ENCODE results near the gene PGM2. TPM values are rescaled to one million over a fixed set of nuclear protein-coding genes. Genes with fewer than 3 reads are reported as not detected.
A peak's percentile ranks its signal among the peaks of the same experiment; 100 is the strongest.
"Not testable (repeated sequence)": the region's sequence is repeated elsewhere in the genome, so short reads cannot be mapped to it uniquely, and the experiment has no call there.

PGM2 gene
- 10 to 100 TPM; 40.2 to 41.5 TPM for total RNA-seq

DNA sequence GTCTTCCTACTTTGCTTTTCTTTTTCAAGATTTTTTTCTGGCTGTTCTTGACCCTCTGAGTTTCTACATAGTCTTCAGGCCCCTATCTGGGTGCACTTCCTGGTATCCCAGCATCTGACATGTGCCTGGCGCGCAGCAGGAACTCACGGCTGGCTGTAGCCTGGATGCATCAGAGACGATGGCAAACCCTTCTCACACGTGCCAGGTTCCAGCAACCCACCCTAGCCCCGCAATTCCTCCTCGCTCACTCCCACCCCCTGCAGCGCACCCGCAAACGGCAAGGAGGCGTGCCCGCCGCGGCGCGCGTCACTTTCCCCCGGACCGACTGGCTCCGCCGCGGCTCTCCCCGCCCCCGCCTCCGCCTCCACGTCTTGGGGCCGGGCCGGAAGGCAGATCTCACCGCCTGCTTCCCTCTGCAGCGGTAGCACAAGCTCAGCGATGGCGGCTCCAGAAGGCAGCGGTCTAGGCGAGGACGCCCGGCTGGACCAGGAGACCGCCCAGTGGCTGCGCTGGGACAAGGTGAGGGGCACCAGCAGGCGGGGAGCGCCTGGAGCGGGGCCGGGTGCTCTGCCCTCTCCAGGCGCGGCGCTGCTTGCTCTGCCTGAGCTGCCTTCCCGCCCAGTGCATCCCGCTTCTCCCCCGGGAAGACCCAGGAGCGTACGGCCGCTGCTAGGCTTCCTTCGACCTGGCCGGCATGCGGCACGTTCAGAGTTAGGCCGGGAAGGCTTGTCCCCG, at the start of gene PGM2:
Gene PGM2, plus strand, starts transcription at position 392 of the 735 bp plus-strand sequence. Its CDS starts 47 bp downstream, at position 439.
- Mint-ChIP-seq H3K27ac (peak within 1 kb of the TSS; percentile 95), H3K4me3 (peak within 1 kb of the TSS; percentile 88 to 94), H3K36me3 (ENCODE audit: insufficient read depth in 2 of 2) (peaks cover 11 to 24% of the 10 kb centered on the region in 2 donors), H3K4me1 (ENCODE audit: low read depth) (peaks cover 38% of the 10 kb centered on the region), H3K27me3 (ENCODE audit: low read depth) (no peaks in the 10 kb centered on the region), H3K9me3 (no peaks in the 10 kb centered on the region)
- DNase-seq: peak; percentile 94
- ATAC-seq (replicated peaks in 1 of 2): peak; percentile 98 to 99

- Mint-ChIP-seq H3K36me3 (ENCODE audit: insufficient read depth in 2 of 2) (peaks cover 6 to 19% of the 10 kb centered on the region in 2 donors), H3K4me1 (ENCODE audit: low read depth) (peaks cover 15% of the 10 kb centered on the region), H3K27ac (peak overlapping the region; percentile 44), H3K4me3 (no peak overlapping the region), H3K27me3 (ENCODE audit: low read depth) (no peaks in the 10 kb centered on the region), H3K9me3 (peaks cover 12 to 14% of the 10 kb centered on the region in 2 donors)
- ATAC-seq (replicated peaks in 1 of 2) (no peak), DNase-seq (no peak)
These were observed 46.6 kb upstream of the PGM2 start for GRCh38 chr4:37779896-37780295.

DNA sequence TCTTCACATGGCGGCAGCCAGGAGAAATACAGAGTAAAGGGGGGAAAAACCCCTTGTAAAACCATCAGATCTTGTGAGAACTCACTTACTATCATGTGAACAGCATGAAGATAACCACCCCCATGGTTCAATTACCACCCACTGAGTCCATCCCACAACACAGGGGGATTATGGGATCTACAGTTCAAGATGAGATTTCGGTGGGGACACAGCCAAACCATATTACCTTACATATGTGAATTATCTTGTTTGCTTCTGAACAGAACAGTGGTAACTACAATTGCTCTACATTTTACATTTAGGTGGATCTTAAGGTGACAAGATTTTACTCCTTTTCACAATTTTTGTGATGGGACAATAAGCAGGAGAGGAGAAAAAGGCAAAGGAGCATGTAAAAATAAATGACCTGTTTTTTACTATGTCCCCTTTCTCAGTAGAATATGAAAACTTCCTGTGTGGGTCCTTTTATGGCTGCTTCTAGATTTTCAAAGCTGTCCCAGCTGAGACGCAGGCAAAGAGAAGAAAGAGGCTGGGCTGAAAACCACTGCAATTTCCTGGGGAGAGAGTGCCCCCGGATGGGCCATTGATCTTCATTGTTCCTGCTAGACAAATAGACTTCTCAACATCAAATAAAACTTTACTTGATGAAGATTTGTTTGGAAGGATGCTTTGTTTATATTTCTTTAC, 45.9 kb upstream of the PGM2 start:
- peak overlapping the region in 1 of 2 donors; percentile 10 for H3K4me3 Mint-ChIP-seq
- DNase-seq (peak in 1 of 2 donors; percentile 25), ATAC-seq (replicated peaks in 1 of 2) (no peak)
- H3K27me3 Mint-ChIP-seq (ENCODE audit: low read depth): no peaks in the 10 kb centered on the region
- H3K9me3 Mint-ChIP-seq: peaks cover 12 to 14% of the 10 kb centered on the region in 2 donors
- peak overlapping the region; percentile 76 for H3K27ac Mint-ChIP-seq
- H3K36me3 Mint-ChIP-seq (ENCODE audit: insufficient read depth in 2 of 2): peaks cover 6 to 19% of the 10 kb centered on the region in 2 donors
- H3K4me1 Mint-ChIP-seq (ENCODE audit: low read depth): peaks cover 15% of the 10 kb centered on the region

DNA sequence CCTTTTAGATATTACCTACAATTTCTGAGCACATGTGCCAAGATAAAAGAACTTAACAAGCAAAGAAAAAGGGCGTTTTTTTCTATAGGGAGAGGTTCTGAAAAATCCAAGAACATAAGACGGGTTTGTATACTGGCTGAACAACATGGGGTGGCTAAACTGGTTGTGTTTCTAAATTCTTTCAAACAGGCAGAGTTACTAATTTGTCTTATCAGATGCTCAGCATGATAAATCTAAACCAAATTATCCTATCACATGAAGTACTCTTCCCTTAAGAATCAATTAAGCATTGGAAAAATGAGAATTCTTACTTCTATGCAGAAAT, 45.4 kb upstream of the PGM2 start:
- ATAC-seq (replicated peaks in 1 of 2) (no peak), DNase-seq (no peak)
- Mint-ChIP-seq H3K27ac (peak overlapping the region; percentile 76), H3K27me3 (ENCODE audit: low read depth) (no peaks in the 10 kb centered on the region), H3K36me3 (ENCODE audit: insufficient read depth in 2 of 2) (peaks cover 6 to 19% of the 10 kb centered on the region in 2 donors), H3K4me1 (ENCODE audit: low read depth) (peaks cover 15% of the 10 kb centered on the region), H3K4me3 (peak overlapping the region in 1 of 2 donors; percentile 10), H3K9me3 (peaks cover 14% of the 10 kb centered on the region in 2 donors)

DNA sequence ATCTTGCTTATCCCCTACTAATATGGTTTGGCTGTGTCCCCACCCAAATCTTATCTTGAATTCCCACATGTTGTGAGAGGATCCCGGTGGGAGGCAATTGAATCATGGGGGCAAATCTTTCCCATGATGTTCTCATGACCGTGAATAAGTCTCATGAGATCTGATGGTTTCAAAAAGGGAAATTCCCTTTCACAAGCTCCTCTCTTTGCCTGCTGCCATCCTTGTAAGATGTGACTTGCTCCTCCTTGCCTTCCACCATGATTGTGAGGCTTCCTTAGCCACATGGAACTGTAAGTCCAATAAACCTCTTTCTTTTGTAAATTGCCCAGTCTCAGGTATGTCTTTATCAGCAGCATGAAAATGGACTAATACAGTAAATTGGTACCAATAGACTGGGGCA, 40.2 kb upstream of the PGM2 start:
- ATAC-seq (replicated peaks in 1 of 2); H3K27me3 Mint-ChIP-seq (ENCODE audit: low read depth); DNase-seq; H3K27ac Mint-ChIP-seq; H3K4me1 Mint-ChIP-seq (ENCODE audit: low read depth); H3K4me3 Mint-ChIP-seq: not testable (repeated sequence)
- Mint-ChIP-seq H3K9me3 (peaks cover 6 to 15% of the 10 kb centered on the region in 2 donors), H3K36me3 (ENCODE audit: insufficient read depth in 2 of 2) (peaks cover 8 to 18% of the 10 kb centered on the region in 2 donors)

GRCh38 chr4:37787883-37788460, 38.5 kb upstream of the PGM2 start:
- DNase-seq; ATAC-seq (replicated peaks in 1 of 2); H3K4me1 Mint-ChIP-seq (ENCODE audit: low read depth); H3K4me3 Mint-ChIP-seq; H3K27me3 Mint-ChIP-seq (ENCODE audit: low read depth); H3K27ac Mint-ChIP-seq: not testable (repeated sequence)
- H3K36me3 Mint-ChIP-seq (ENCODE audit: insufficient read depth in 2 of 2): peaks cover 10 to 18% of the 10 kb centered on the region in 2 donors
- peaks cover 8 to 12% of the 10 kb centered on the region in 2 donors for H3K9me3 Mint-ChIP-seq

DNA sequence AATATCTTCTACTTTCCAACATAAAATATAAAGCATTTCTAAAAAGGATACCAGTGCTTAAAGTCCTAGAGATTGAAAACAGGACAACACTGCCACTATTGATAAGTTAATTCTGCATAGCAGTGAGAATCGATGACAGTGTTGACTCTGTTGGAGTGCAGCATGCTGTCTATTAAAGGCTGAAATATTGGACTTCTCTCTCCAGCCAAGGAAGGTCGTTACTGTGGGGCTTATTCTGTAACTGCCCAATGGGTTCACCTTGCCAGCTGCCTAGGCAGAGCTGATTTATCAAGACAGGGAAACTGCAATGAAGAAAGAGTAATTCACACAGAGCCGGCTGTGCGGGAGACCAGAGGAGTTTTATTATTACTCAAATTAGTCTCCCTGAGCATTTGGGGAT, 37.7 kb upstream of the PGM2 start:
- Mint-ChIP-seq H3K9me3 (peaks cover 8 to 12% of the 10 kb centered on the region in 2 donors), H3K4me3 (no peak overlapping the region), H3K27me3 (ENCODE audit: low read depth) (no peaks in the 10 kb centered on the region), H3K27ac (no peak overlapping the region), H3K36me3 (ENCODE audit: insufficient read depth in 2 of 2) (peaks cover 10 to 18% of the 10 kb centered on the region in 2 donors), H3K4me1 (ENCODE audit: low read depth) (no peaks in the 10 kb centered on the region)
- ATAC-seq (replicated peaks in 1 of 2) (no peak), DNase-seq (no peak)

DNA sequence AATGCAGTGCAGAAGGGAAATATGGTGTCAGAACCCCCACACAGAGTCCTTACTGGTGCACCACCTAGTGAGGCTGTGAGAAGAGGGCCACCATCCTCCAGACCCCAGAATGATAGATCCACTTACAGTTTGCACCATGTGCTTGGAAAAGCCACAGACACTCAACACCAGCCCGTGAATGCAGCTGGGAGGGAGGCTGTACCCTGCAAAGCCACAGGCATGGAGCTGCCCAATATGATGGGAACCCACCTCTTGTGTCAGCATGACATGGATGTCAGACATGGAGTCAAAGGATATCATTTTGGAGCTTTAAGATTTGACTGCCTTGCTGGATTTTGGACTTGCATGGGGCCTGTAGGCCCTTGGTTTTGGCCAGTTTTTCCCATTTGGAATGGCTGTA, 34.2 kb upstream of the PGM2 start:
- Mint-ChIP-seq H3K4me3 (no peak overlapping the region), H3K36me3 (ENCODE audit: insufficient read depth in 2 of 2) (peaks cover 7 to 11% of the 10 kb centered on the region in 2 donors), H3K4me1 (ENCODE audit: low read depth) (no peaks in the 10 kb centered on the region), H3K9me3 (peaks cover 4 to 8% of the 10 kb centered on the region in 2 donors), H3K27me3 (ENCODE audit: low read depth) (no peaks in the 10 kb centered on the region), H3K27ac (no peak overlapping the region)
- ATAC-seq (replicated peaks in 1 of 2) (no peak), DNase-seq (no peak)

- no peaks in the 10 kb centered on the region for H3K27me3 Mint-ChIP-seq (ENCODE audit: low read depth)
- ATAC-seq (replicated peaks in 1 of 2): peak; percentile 57 to 68
- H3K36me3 Mint-ChIP-seq (ENCODE audit: insufficient read depth in 2 of 2): peaks cover 7 to 11% of the 10 kb centered on the region in 2 donors
- no peaks in the 10 kb centered on the region for H3K4me1 Mint-ChIP-seq (ENCODE audit: low read depth)
- peaks cover 4 to 8% of the 10 kb centered on the region in 2 donors for H3K9me3 Mint-ChIP-seq
- DNase-seq: peak; percentile 12 to 18
- no peak overlapping the region for H3K4me3 Mint-ChIP-seq
- no peak overlapping the region for H3K27ac Mint-ChIP-seq
These were observed 32.9 kb upstream of the PGM2 start for GRCh38 chr4:37793562-37793961.

DNA sequence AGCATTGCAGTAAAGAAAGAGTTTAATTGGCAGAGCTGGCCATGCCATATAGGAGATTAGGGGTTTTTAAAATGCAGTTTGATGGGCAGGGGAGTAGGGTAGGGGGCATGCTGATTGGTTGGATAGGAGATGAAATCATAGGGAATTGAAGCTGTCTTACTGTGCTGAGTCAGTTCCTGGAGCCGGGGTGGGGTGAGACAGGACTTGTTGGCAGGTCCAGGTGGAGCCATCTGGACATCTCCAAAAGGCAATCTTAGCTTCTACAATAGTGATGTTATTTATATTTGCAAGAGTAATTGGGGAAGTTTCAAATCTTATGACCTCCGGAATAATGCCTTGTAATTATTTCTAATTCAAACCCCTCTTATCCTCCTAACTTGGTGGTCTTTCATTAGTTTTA, 32.4 kb upstream of the PGM2 start:
- H3K4me3 Mint-ChIP-seq: no peak overlapping the region
- DNase-seq: no peak
- no peaks in the 10 kb centered on the region for H3K27me3 Mint-ChIP-seq (ENCODE audit: low read depth)
- ATAC-seq (replicated peaks in 1 of 2): no peak
- no peaks in the 10 kb centered on the region for H3K4me1 Mint-ChIP-seq (ENCODE audit: low read depth)
- no peak overlapping the region for H3K27ac Mint-ChIP-seq
- H3K36me3 Mint-ChIP-seq (ENCODE audit: insufficient read depth in 2 of 2): peaks cover 7 to 11% of the 10 kb centered on the region in 2 donors
- H3K9me3 Mint-ChIP-seq: peaks cover 4 to 8% of the 10 kb centered on the region in 2 donors

DNA sequence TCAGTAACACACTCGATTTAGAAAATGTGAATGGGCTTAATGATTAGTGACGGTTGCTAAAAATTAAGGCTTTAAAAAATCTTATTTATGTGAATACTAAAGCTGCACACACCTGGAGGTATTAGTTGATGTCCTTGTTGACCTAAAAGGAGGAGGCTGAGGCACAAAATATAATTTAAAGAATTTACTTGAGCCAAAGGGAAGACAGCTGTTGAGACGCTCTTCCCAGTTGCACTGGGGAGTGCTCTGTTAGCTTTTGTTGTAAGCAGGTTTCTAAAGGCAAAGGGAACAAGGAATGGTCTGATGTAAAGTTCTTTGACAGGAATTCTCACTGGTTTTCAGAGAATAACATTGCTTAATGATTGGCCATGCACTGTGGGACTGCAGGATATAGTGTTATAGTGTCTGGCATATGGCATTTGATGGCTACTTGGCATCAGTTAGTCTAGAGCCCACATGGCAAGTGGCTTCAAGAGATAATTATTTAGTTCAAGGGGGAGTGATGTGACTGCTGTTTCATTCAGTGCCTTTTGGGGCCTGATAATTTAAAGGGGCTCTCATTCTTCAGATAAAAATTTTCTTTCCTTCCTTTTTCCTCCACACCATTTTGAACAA, 30.8 kb upstream of the PGM2 start:
- no peak for DNase-seq
- peaks cover 4 to 7% of the 10 kb centered on the region in 2 donors for H3K9me3 Mint-ChIP-seq
- H3K27ac Mint-ChIP-seq: no peak overlapping the region
- no peak for ATAC-seq (replicated peaks in 1 of 2)
- peaks cover 7 to 11% of the 10 kb centered on the region in 2 donors for H3K36me3 Mint-ChIP-seq (ENCODE audit: insufficient read depth in 2 of 2)
- no peaks in the 10 kb centered on the region for H3K27me3 Mint-ChIP-seq (ENCODE audit: low read depth)
- H3K4me3 Mint-ChIP-seq: no peak overlapping the region
- no peaks in the 10 kb centered on the region for H3K4me1 Mint-ChIP-seq (ENCODE audit: low read depth)

GRCh38 chr4:37797374-37797773, 29.1 kb upstream of the PGM2 start:
- H3K36me3 Mint-ChIP-seq (ENCODE audit: insufficient read depth in 2 of 2): peaks cover 0 to 2% of the 10 kb centered on the region in 2 donors

DNA sequence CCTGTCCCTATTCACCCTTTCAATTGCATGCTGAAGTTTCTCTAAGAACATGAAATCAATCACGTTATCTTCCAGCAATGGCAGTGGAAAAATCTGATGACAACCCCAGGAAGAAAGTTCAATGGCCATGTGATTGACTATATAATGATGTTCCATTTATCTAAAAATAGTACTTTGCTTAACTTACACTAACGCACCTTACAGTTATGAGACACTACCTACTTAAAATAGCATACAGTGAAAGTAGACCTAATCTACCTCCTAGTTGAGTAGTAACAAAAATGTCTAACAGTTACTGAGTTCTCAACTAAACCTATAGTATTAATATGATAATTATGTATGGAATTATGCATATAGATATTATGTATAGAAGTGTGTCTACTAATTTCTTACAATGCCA, 28.6 kb upstream of the PGM2 start:
- no peak for ATAC-seq (replicated peaks in 1 of 2)
- no peaks in the 10 kb centered on the region for H3K36me3 Mint-ChIP-seq (ENCODE audit: insufficient read depth in 2 of 2)
- no peak overlapping the region for H3K4me3 Mint-ChIP-seq
- no peaks in the 10 kb centered on the region for H3K9me3 Mint-ChIP-seq
- H3K27me3 Mint-ChIP-seq (ENCODE audit: low read depth): no peaks in the 10 kb centered on the region
- no peak overlapping the region for H3K27ac Mint-ChIP-seq
- no peak for DNase-seq
- H3K4me1 Mint-ChIP-seq (ENCODE audit: low read depth): no peaks in the 10 kb centered on the region

More at GRCh38 chr4:37797374-37797773, 29.1 kb upstream of the PGM2 start:
- Mint-ChIP-seq H3K27ac (no peak overlapping the region), H3K9me3 (no peaks in the 10 kb centered on the region), H3K4me1 (ENCODE audit: low read depth) (no peaks in the 10 kb centered on the region), H3K27me3 (ENCODE audit: low read depth) (no peaks in the 10 kb centered on the region), H3K4me3 (no peak overlapping the region)
- ATAC-seq (replicated peaks in 1 of 2) (no peak), DNase-seq (no peak)

Data from activated T-cell treated with anti-CD3 and anti-CD28 coated beads, Interleukin-2, amount 50 U/mL, for 72 hours (primary cell).